Naive thymus-derived CD8-positive, alpha-beta T cell (primary cell): ENCODE measurements around the gene SORD. TPM values are rescaled to one million over a fixed set of nuclear protein-coding genes. Genes with fewer than 3 reads are reported as not detected.
"Not testable (repeated sequence)": the region's sequence is repeated elsewhere in the genome, so short reads cannot be mapped to it uniquely, and the experiment has no call there.

Experiments
- ATAC-seq, 2 donors: fragments of 150-1000 bp; cut with Tn5 transposase in 1 of 2; sonication (Bioruptor Pico), chemical (Tn5 transposase) in 1 of 2; 1 replicate in 1 of 2; 2 replicates in 1 of 2; pipeline ENCODE4 v1.10.0; 2021; ENCODE audit warnings: mild to moderate bottlenecking in 2 of 2, moderate library complexity in 2 of 2
- POLR2A ChIA-PET: fragments of 350-600 bp; sonication (Branson Sonifier 250); formaldehyde crosslinking; loops from one replicate; lab custom pipeline; 2021; ENCODE audit warnings: antibody characterized with exemption; lab: Charles Lee
- DNase-seq, 10 donors: peaks; one replicate each; pipeline versions ENCODE4 v3.0.0 to v3.0.0-alpha.2; 2020 to 2022
- H3K27ac Mint-ChIP-seq, 10 donors: one replicate each; pipeline ENCODE4 v1.8.0; 2020 to 2022; ENCODE audit warnings: mild to moderate bottlenecking in 10 of 10, mixed read lengths in 10 of 10, moderate library complexity in 4 of 10, inconsistent platforms in 1 of 10
- H3K27me3 Mint-ChIP-seq, 5 donors: one replicate each; pipeline ENCODE4 v1.8.0; 2021 to 2022; ENCODE audit warnings: mixed read lengths in 5 of 5
- H3K36me3 Mint-ChIP-seq, 3 donors: one replicate each; pipeline ENCODE4 v1.8.0; 2020 to 2022; ENCODE audit warnings: mixed read lengths in 3 of 3, mild to moderate bottlenecking in 2 of 3, inconsistent platforms in 1 of 3
- H3K4me1 Mint-ChIP-seq, 4 donors: one replicate each; pipeline ENCODE4 v1.8.0; 2021 to 2022; ENCODE audit warnings: mixed read lengths in 4 of 4
- H3K4me3 Mint-ChIP-seq, 10 donors: one replicate each; pipeline ENCODE4 v1.8.0; 2020 to 2022; ENCODE audit warnings: mild to moderate bottlenecking in 10 of 10, mixed read lengths in 10 of 10, moderate library complexity in 6 of 10, inconsistent platforms in 1 of 10
- H3K9me3 Mint-ChIP-seq, 9 donors: one replicate each; pipeline ENCODE4 v1.8.0; 2020 to 2022; ENCODE audit warnings: mixed read lengths in 9 of 9, mild to moderate bottlenecking in 3 of 9, inconsistent platforms in 1 of 9, moderate library complexity in 1 of 9
- polyA plus RNA-seq, 3 donors: library from polyadenylated mRNA; unstranded; fragments of 300-500 nt; fragmentation: Illumina TruSeq; gene quantifications; one replicate each; pipeline ENCODE4 v1.2.3, GENCODE V29; 2021
- total RNA-seq, 8 experiments: library from RNA in 2 of 8; stranded (reverse) in 2 of 8; gene quantifications; one replicate each; pipeline ENCODE4 v1.2.3 and lab custom pipeline; 2021 to 2026

SORD gene
- total and polyA plus RNA-seq, 5 experiments from 2014 or later: 4.1 to 6.3 (median 5.0) TPM

- H3K4me1 Mint-ChIP-seq, H3K27ac Mint-ChIP-seq, POLR2A ChIA-PET, DNase-seq, H3K4me3 Mint-ChIP-seq, H3K36me3 Mint-ChIP-seq, ATAC-seq, H3K9me3 Mint-ChIP-seq: not testable (repeated sequence)
- H3K27me3 Mint-ChIP-seq: peaks cover 2 to 17% (median 8%) of the 10 kb centered on the region in 5 donors
Observed at GRCh38 chr15:45079628-45080246, 56.7 kb downstream of the SORD start.

- peaks cover 5 to 17% (median 8%) of the 10 kb centered on the region in 5 donors for H3K27me3 Mint-ChIP-seq
- POLR2A ChIA-PET, H3K36me3 Mint-ChIP-seq, ATAC-seq, H3K4me1 Mint-ChIP-seq, DNase-seq, H3K4me3 Mint-ChIP-seq, H3K27ac Mint-ChIP-seq, H3K9me3 Mint-ChIP-seq: not testable (repeated sequence)
Observed at GRCh38 chr15:45080593-45080992, 57.6 kb downstream of the SORD start.

- ATAC-seq, DNase-seq, H3K27ac Mint-ChIP-seq, H3K9me3 Mint-ChIP-seq, H3K4me3 Mint-ChIP-seq, H3K36me3 Mint-ChIP-seq, H3K4me1 Mint-ChIP-seq, POLR2A ChIA-PET: not testable (repeated sequence)
- peaks cover 7 to 24% (median 15%) of the 10 kb centered on the region in 5 donors for H3K27me3 Mint-ChIP-seq
Observed at GRCh38 chr15:45082412-45082811, 59.4 kb downstream of the SORD start.

GRCh38 chr15:45083223-45083622 is 60.2 kb downstream of the SORD start:
- H3K9me3 Mint-ChIP-seq: no peaks in the 10 kb centered on the region
- POLR2A ChIA-PET: no interaction called here
- H3K4me1 Mint-ChIP-seq: no peaks in the 10 kb centered on the region
- DNase-seq (no peak), ATAC-seq (no peak)
- no peak overlapping the region for H3K4me3 Mint-ChIP-seq
- H3K27ac Mint-ChIP-seq: no peak overlapping the region
- H3K36me3 Mint-ChIP-seq: no peaks in the 10 kb centered on the region
- H3K27me3 Mint-ChIP-seq: peaks cover 8 to 25% (median 20%) of the 10 kb centered on the region in 5 donors

GRCh38 chr15:45084163-45084562 is 61.2 kb downstream of the SORD start:
- Mint-ChIP-seq H3K27ac (no peak overlapping the region), H3K27me3 (peaks cover 8 to 25% (median 23%) of the 10 kb centered on the region in 5 donors), H3K9me3 (no peaks in the 10 kb centered on the region), H3K36me3 (no peaks in the 10 kb centered on the region), H3K4me1 (no peaks in the 10 kb centered on the region), H3K4me3 (no peak overlapping the region)
- POLR2A ChIA-PET: no interaction called here
- no peak for DNase-seq
- ATAC-seq: no peak

GRCh38 chr15:45087513-45087912 is 64.5 kb downstream of the SORD start:
- Mint-ChIP-seq H3K4me1 (no peaks in the 10 kb centered on the region), H3K9me3 (no peaks in the 10 kb centered on the region), H3K27me3 (peaks cover 19 to 45% (median 32%) of the 10 kb centered on the region in 5 donors), H3K36me3 (no peaks in the 10 kb centered on the region), H3K4me3 (no peak overlapping the region), H3K27ac (no peak overlapping the region)
- ATAC-seq (no peak), DNase-seq (no peak)
- POLR2A ChIA-PET: no interaction called here

- Mint-ChIP-seq H3K9me3 (peaks cover 0 to 2% (median 0%) of the 10 kb centered on the region in 9 donors), H3K27ac (no peak overlapping the region), H3K4me1 (no peaks in the 10 kb centered on the region), H3K36me3 (no peaks in the 10 kb centered on the region), H3K4me3 (no peak overlapping the region), H3K27me3 (peaks cover 16 to 32% (median 28%) of the 10 kb centered on the region in 5 donors)
- DNase-seq: no peak
- ATAC-seq: no peak
- POLR2A ChIA-PET: no interaction called here
Observed at GRCh38 chr15:45088801-45089711, 66.1 kb downstream of the SORD start.

GRCh38 chr15:45089712-45090373 is 66.8 kb downstream of the SORD start:
- Mint-ChIP-seq H3K27me3 (peaks cover 16 to 31% (median 27%) of the 10 kb centered on the region in 5 donors), H3K27ac (no peak overlapping the region), H3K4me3 (no peak overlapping the region), H3K4me1 (no peaks in the 10 kb centered on the region), H3K9me3 (peaks cover 0 to 2% (median 0%) of the 10 kb centered on the region in 9 donors), H3K36me3 (no peaks in the 10 kb centered on the region)
- ATAC-seq (no peak), DNase-seq (no peak)
- POLR2A ChIA-PET: no interaction called here

GRCh38 chr15:45091161-45091560 is 68.2 kb downstream of the SORD start:
- H3K9me3 Mint-ChIP-seq: peaks cover 0 to 2% (median 0%) of the 10 kb centered on the region in 9 donors
- no peak overlapping the region for H3K27ac Mint-ChIP-seq
- POLR2A ChIA-PET: no interaction called here
- H3K36me3 Mint-ChIP-seq: no peaks in the 10 kb centered on the region
- H3K4me1 Mint-ChIP-seq: no peaks in the 10 kb centered on the region
- peaks cover 14 to 31% (median 25%) of the 10 kb centered on the region in 5 donors for H3K27me3 Mint-ChIP-seq
- no peak overlapping the region for H3K4me3 Mint-ChIP-seq
- DNase-seq: no peak
- no peak for ATAC-seq

- H3K4me1 Mint-ChIP-seq: no peaks in the 10 kb centered on the region
- ATAC-seq (no peak), DNase-seq (no peak)
- no peaks in the 10 kb centered on the region for H3K36me3 Mint-ChIP-seq
- H3K27ac Mint-ChIP-seq: no peak overlapping the region
- POLR2A ChIA-PET: no interaction called here
- peaks cover 14 to 31% (median 25%) of the 10 kb centered on the region in 5 donors for H3K27me3 Mint-ChIP-seq
- no peak overlapping the region for H3K4me3 Mint-ChIP-seq
- peaks cover 0 to 2% (median 0%) of the 10 kb centered on the region in 9 donors for H3K9me3 Mint-ChIP-seq
Observed at GRCh38 chr15:45091576-45091975, 68.6 kb downstream of the SORD start.

- POLR2A ChIA-PET: no interaction called here
- H3K36me3 Mint-ChIP-seq: no peaks in the 10 kb centered on the region
- no peak overlapping the region for H3K4me3 Mint-ChIP-seq
- H3K27ac Mint-ChIP-seq: no peak overlapping the region
- DNase-seq (no peak), ATAC-seq (no peak)
- peaks cover 11 to 24% (median 14%) of the 10 kb centered on the region in 5 donors for H3K27me3 Mint-ChIP-seq
- H3K9me3 Mint-ChIP-seq: peaks cover 0 to 2% (median 0%) of the 10 kb centered on the region in 9 donors
- no peaks in the 10 kb centered on the region for H3K4me1 Mint-ChIP-seq
Observed at GRCh38 chr15:45093013-45093412, 70.0 kb downstream of the SORD start.

- Mint-ChIP-seq H3K4me1 (no peaks in the 10 kb centered on the region), H3K36me3 (no peaks in the 10 kb centered on the region), H3K27me3 (peaks cover 11 to 23% (median 14%) of the 10 kb centered on the region in 5 donors), H3K4me3 (no peak overlapping the region), H3K9me3 (peaks cover 0 to 2% (median 0%) of the 10 kb centered on the region in 9 donors), H3K27ac (peak overlapping the region in 1 of 10 donors; percentile 33)
- DNase-seq (no peak), ATAC-seq (no peak)
- POLR2A ChIA-PET: no interaction called here
Observed at GRCh38 chr15:45093622-45094357, 70.8 kb downstream of the SORD start.
